B cell (primary cell): Measurements from ENCODE around the gene SNX14. TPM values are rescaled to one million over a fixed set of nuclear protein-coding genes. Genes with fewer than 3 reads are reported as not detected.

Source experiments
- ATAC-seq: fragments of 200-7000 bp; cut with Tn5 transposase; one replicate; pipeline ENCODE4 v1.10.0; 2021; ENCODE audit warnings: low read depth, mild to moderate bottlenecking, moderate number of reproducible peaks, moderate library complexity
- CTCF ChIA-PET: fragments of 350-600 bp; sonication (Branson Sonifier 250); formaldehyde crosslinking; loops from one replicate; lab custom pipeline; 2021; ENCODE audit warnings: antibody characterized with exemption, inconsistent platforms; lab: Charles Lee
- POLR2A ChIA-PET: fragments of 350-600 bp; sonication (Branson Sonifier 250); formaldehyde crosslinking; loops from one replicate; lab custom pipeline; 2021; ENCODE audit warnings: antibody characterized with exemption; lab: Charles Lee
- DNase-seq: peaks from one replicate; pipeline ENCODE4 v3.0.0; 2013
- H2AFZ ChIP-seq: 2 replicates; pipeline ENCODE4 v1.6.1; 2012; ENCODE audit warnings: mild to moderate bottlenecking, low read depth, low read length; ENCODE audit not compliant: insufficient read depth, poor library complexity, severe bottlenecking
- H3K27ac ChIP-seq, 2 donors: 1 replicate in 1 of 2; 2 replicates in 1 of 2; pipeline ENCODE4 v1.5.1; 2012 to 2013; ENCODE audit warnings: low read length in 2 of 2, mild to moderate bottlenecking in 2 of 2, moderate library complexity in 1 of 2
- H3K27me3 ChIP-seq, 4 experiments: fragments of 200-600 bp in 1 of 4; sonication (generic) in 1 of 4; replicated peaks in 1 of 4; 1 replicate in 2 of 4; 2 replicates in 2 of 4; pipeline versions ENCODE4 v1.6.1 to v1.7.0; 2013 to 2016; ENCODE audit warnings: low read length in 3 of 4, mild to moderate bottlenecking in 2 of 4, mixed read lengths in 1 of 4, moderate library complexity in 1 of 4; ENCODE audit not compliant: insufficient read depth in 4 of 4, control insufficient read depth in 3 of 4; ENCODE audit errors: control extremely low read depth in 1 of 4
- H3K36me3 ChIP-seq, 2 experiments: replicated peaks in 1 of 2; 1 replicate in 1 of 2; 2 replicates in 1 of 2; pipeline versions ENCODE4 v1.6.1 to v1.7.1; 2013; ENCODE audit warnings: low read length in 1 of 2; ENCODE audit not compliant: insufficient read depth in 2 of 2, control insufficient read depth in 1 of 2; ENCODE audit errors: control extremely low read depth in 1 of 2, extremely low read depth in 1 of 2
- H3K4me1 ChIP-seq, 2 donors: fragments of 200-600 bp in 1 of 2; sonication (generic) in 1 of 2; 1 replicate in 1 of 2; 2 replicates in 1 of 2; pipeline versions ENCODE4 v1.5.1 to v1.6.1; 2013 to 2017; ENCODE audit warnings: low read length in 2 of 2; ENCODE audit not compliant: control insufficient read depth in 2 of 2, insufficient read depth in 2 of 2
- H3K4me2 ChIP-seq: replicated peaks from 2 replicates; pipeline ENCODE3; 2012; ENCODE audit warnings: mild to moderate bottlenecking, low read depth, low read length; ENCODE audit not compliant: poor library complexity, severe bottlenecking
- H3K4me3 ChIP-seq, 5 experiments: fragments of 200-600 bp in 1 of 5; sonication (generic) in 1 of 5; 1 replicate in 3 of 5; 2 replicates in 2 of 5; pipeline versions ENCODE4 v1.5.1 to v1.7.0; 2011 to 2016; ENCODE audit warnings: low read length in 4 of 5, mild to moderate bottlenecking in 4 of 5, low read depth in 2 of 5, control low read depth in 1 of 5, moderate library complexity in 1 of 5; ENCODE audit not compliant: insufficient read depth in 1 of 5; ENCODE audit errors: control extremely low read depth in 1 of 5, extremely low read depth in 1 of 5
- H3K79me2 ChIP-seq: fragments of 200-600 bp; sonication (generic); one replicate; pipeline ENCODE4 v1.6.0; 2016; ENCODE audit warnings: low read length; ENCODE audit not compliant: control insufficient read depth, insufficient read depth
- H3K9ac ChIP-seq: fragments of 200-600 bp; sonication (generic); 2 replicates; pipeline ENCODE4 v1.6.1; 2017; ENCODE audit warnings: mild to moderate bottlenecking, low read length, moderate library complexity
- H3K9me3 ChIP-seq, 3 donors: one replicate each; pipeline versions ENCODE4 v1.6.1 to v1.7.1; 2013; ENCODE audit warnings: low read length in 2 of 3; ENCODE audit not compliant: control insufficient read depth in 2 of 3, insufficient read depth in 1 of 3; ENCODE audit errors: control extremely low read depth in 1 of 3
- H4K20me1 ChIP-seq: 2 replicates; pipeline ENCODE4 v1.6.0; 2012; ENCODE audit warnings: mild to moderate bottlenecking, low read length; ENCODE audit not compliant: insufficient read depth, control insufficient read depth, poor library complexity, severe bottlenecking
- H3K27ac Mint-ChIP-seq: one replicate; pipeline ENCODE4 v1.8.0; 2021; ENCODE audit warnings: mixed read lengths
- H3K27me3 Mint-ChIP-seq: one replicate; pipeline ENCODE4 v1.8.0; 2021; ENCODE audit warnings: mixed read lengths
- H3K4me1 Mint-ChIP-seq: one replicate; pipeline ENCODE4 v1.8.0; 2021; ENCODE audit warnings: mixed read lengths
- H3K4me3 Mint-ChIP-seq: one replicate; pipeline ENCODE4 v1.8.0; 2021; ENCODE audit warnings: mixed read lengths
- H3K9me3 Mint-ChIP-seq: one replicate; pipeline ENCODE4 v1.8.0; 2022; ENCODE audit warnings: mixed read lengths; ENCODE audit not compliant: insufficient read depth
- CTCF ChIP-seq: fragments of 200-600 bp; IDR thresholded peaks from one replicate; pipeline ENCODE4 v1.8.0; 2022; ENCODE audit warnings: antibody characterized with exemption, mild to moderate bottlenecking
- EZH2 ChIP-seq: IDR thresholded peaks from 2 replicates; pipeline ENCODE4 v1.6.1; 2012; ENCODE audit warnings: borderline replicate concordance, low read depth, mild to moderate bottlenecking, moderate library complexity, low read length; ENCODE audit not compliant: insufficient read depth, poor library complexity, severe bottlenecking
- WGBS: methylation state at CpG from one replicate; pipeline ENCODE4 v1.1.5; 2013; ENCODE audit warnings: missing lambda C conversion rate; ENCODE audit not compliant: insufficient coverage; 5-methylcytosine and 5-hydroxymethylcytosine counted together
- intact Hi-C: fragments of 100-400 bp; cut with micrococcal nuclease; formaldehyde crosslinking; loops from one replicate; pipeline ENCODE4 v1.10.0; 2022
- polyA plus RNA-seq: library from polyadenylated mRNA; depleted of rRNA; stranded (reverse); fragments of >200 nt; gene quantifications from 2 replicates; pipeline ENCODE4 v1.2.3, GENCODE V29; 2012
- total RNA-seq, 2 donors: library from RNA; stranded (reverse); fragments of 120-200 nt in 1 of 2; gene quantifications; 1 replicate in 1 of 2; 2 replicates in 1 of 2; pipeline versions ENCODE4 v1.2.3 to v1.2.4, GENCODE V29; 2013 to 2022

The SNX14 gene
- total and polyA plus RNA-seq, 2 donors (not counting 1 experiment from before 2014, with no cell fraction given): 36.9 to 80.0 TPM

- DNase-seq (no peak), ATAC-seq (no peak)
- 79% methylated on average over 3 of the region's 8 CpGs for WGBS
- Histone ChIP-seq H3K9me3 (peaks cover 0 to 14% (median 7%) of the 10 kb centered on the region in 3 donors), H2AFZ (no peak overlapping the region), H3K27me3 (no peaks in the 10 kb centered on the region), H3K4me3 (no peak overlapping the region), H3K4me1 (no peaks in the 10 kb centered on the region), H3K79me2 (no peaks in the 10 kb centered on the region), H3K9ac (no peak overlapping the region), H4K20me1 (no peaks in the 10 kb centered on the region), H3K36me3 (no peaks in the 10 kb centered on the region), H3K4me2 (no peak overlapping the region), H3K27ac (no peak overlapping the region)
- H3K4me3 Mint-ChIP-seq: no peak overlapping the region
- intact Hi-C loops: no loop called here
- H3K9me3 Mint-ChIP-seq: peaks cover 9% of the 10 kb centered on the region
- no peak overlapping the region for H3K27ac Mint-ChIP-seq
- H3K4me1 Mint-ChIP-seq: no peaks in the 10 kb centered on the region
- ChIA-PET POLR2A (no interaction called here), CTCF (interaction anchor here (1.1 kb wide), 1 partner anchor 13 kb away, joined by 3 read pairs; no protein-coding TSS in a partner anchor)
- no peaks in the 10 kb centered on the region for H3K27me3 Mint-ChIP-seq
- no peak for TF ChIP-seq CTCF
- TF ChIP-seq EZH2: no peak
Observed at GRCh38 chr6:85496009-85496579, 97.6 kb downstream of the SNX14 start.

GRCh38 chr6:85494547-85495536, 98.8 kb downstream of the SNX14 start:
- Mint-ChIP-seq H3K4me3 (no peak overlapping the region), H3K27ac (no peak overlapping the region), H3K4me1 (no peaks in the 10 kb centered on the region), H3K27me3 (no peaks in the 10 kb centered on the region), H3K9me3 (peaks cover 9% of the 10 kb centered on the region)
- ATAC-seq (no peak), DNase-seq (no peak)
- H3K4me3 ChIP-seq: no peak overlapping the region
- WGBS: no CpG with 5 or more reads among the region's 5 CpGs
- H3K27ac ChIP-seq: no peak overlapping the region
- TF ChIP-seq CTCF: no peak
- TF ChIP-seq EZH2: no peak
- H4K20me1 ChIP-seq: no peaks in the 10 kb centered on the region
- H2AFZ ChIP-seq: no peak overlapping the region
- no peak overlapping the region for H3K4me2 ChIP-seq
- POLR2A ChIA-PET: no interaction called here
- no peaks in the 10 kb centered on the region for H3K36me3 ChIP-seq
- H3K27me3 ChIP-seq: no peaks in the 10 kb centered on the region
- H3K9me3 ChIP-seq: peaks cover 0 to 14% (median 7%) of the 10 kb centered on the region in 3 donors
- CTCF ChIA-PET: interaction anchor here (0.9 to 1.9 kb wide), 3 partner anchors 12 to 144 kb away, joined by 3 to 10 read pairs (median 6); no protein-coding TSS in a partner anchor
- no peaks in the 10 kb centered on the region for H3K79me2 ChIP-seq
- no peak overlapping the region for H3K9ac ChIP-seq
- H3K4me1 ChIP-seq: no peaks in the 10 kb centered on the region
- intact Hi-C loops: no loop called here
